ENCODE results near the gene CDSN.

Gene CDSN, protein sequence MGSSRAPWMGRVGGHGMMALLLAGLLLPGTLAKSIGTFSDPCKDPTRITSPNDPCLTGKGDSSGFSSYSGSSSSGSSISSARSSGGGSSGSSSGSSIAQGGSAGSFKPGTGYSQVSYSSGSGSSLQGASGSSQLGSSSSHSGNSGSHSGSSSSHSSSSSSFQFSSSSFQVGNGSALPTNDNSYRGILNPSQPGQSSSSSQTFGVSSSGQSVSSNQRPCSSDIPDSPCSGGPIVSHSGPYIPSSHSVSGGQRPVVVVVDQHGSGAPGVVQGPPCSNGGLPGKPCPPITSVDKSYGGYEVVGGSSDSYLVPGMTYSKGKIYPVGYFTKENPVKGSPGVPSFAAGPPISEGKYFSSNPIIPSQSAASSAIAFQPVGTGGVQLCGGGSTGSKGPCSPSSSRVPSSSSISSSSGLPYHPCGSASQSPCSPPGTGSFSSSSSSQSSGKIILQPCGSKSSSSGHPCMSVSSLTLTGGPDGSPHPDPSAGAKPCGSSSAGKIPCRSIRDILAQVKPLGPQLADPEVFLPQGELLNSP

GRCh38 chr6:31120151-31120915, at the start of gene CDSN:
TSS of gene CDSN (minus strand) at chr6:31120446. CDS start at chr6:31120419, 27 bp downstream.
- no peaks in the 10 kb centered on the region for H3K27me3 ChIP-seq (ENCODE audit: low read depth, low read length)
- TF ChIP-seq EZH2phosphoT487 (IDR thresholded peaks at IDR 0.05; ENCODE audit: low read depth) (no peak), CTCF (IDR thresholded peaks at IDR 0.05; ENCODE audit: low read depth, low read length) (no peak)
- no peaks in the 10 kb centered on the region for H3K36me3 ChIP-seq (replicated peaks; ENCODE audit: low read depth, low read length)
- no peak within 1 kb of the TSS for H2AFZ ChIP-seq (ENCODE audit: low read depth, low read length)
- no peaks in the 10 kb centered on the region for H4K20me1 ChIP-seq (ENCODE audit: insufficient read depth, low read length)
- H3K4me2 ChIP-seq (ENCODE audit: low read length) = no peak within 1 kb of the TSS
- H3K9ac ChIP-seq (ENCODE audit: low read length) = no peak within 1 kb of the TSS
- no peak within 1 kb of the TSS for H3K4me3 ChIP-seq (ENCODE audit: low read length)
- peaks cover 7% of the 10 kb centered on the region for H3K4me1 ChIP-seq (ENCODE audit: low read length)
- H3K27ac ChIP-seq (ENCODE audit: low read length) = no peak within 1 kb of the TSS
- H3K79me2 ChIP-seq (ENCODE audit: low read length) = no peaks in the 10 kb centered on the region
- no peaks in the 10 kb centered on the region for H3K9me3 ChIP-seq (ENCODE audit: insufficient read depth, low read length)

- Histone ChIP-seq H3K79me2 (ENCODE audit: low read length) (peaks cover 64% of the 10 kb centered on the region), H3K4me3 (ENCODE audit: low read length) (no peak overlapping the region), H3K36me3 (replicated peaks; ENCODE audit: low read depth, low read length) (peaks cover 4% of the 10 kb centered on the region), H3K27ac (ENCODE audit: low read length) (no peak overlapping the region; the same call in 1 of the 2 replicates), H3K4me1 (ENCODE audit: low read length) (peaks cover 38% of the 10 kb centered on the region), H3K9ac (ENCODE audit: low read length) (no peak overlapping the region), H3K27me3 (ENCODE audit: low read depth, low read length) (no peaks in the 10 kb centered on the region), H4K20me1 (ENCODE audit: insufficient read depth, low read length) (no peaks in the 10 kb centered on the region), H3K9me3 (ENCODE audit: insufficient read depth, low read length) (no peaks in the 10 kb centered on the region), H3K4me2 (ENCODE audit: low read length) (no peak overlapping the region), H2AFZ (ENCODE audit: low read depth, low read length) (no peak overlapping the region)
- TF ChIP-seq CTCF (IDR thresholded peaks at IDR 0.05; ENCODE audit: low read depth, low read length) = no peak
- TF ChIP-seq EZH2phosphoT487 (IDR thresholded peaks at IDR 0.05; ENCODE audit: low read depth) = no peak
Measured at GRCh38 chr6:31169123-31169857, 49.0 kb upstream of the CDSN start.

DNA sequence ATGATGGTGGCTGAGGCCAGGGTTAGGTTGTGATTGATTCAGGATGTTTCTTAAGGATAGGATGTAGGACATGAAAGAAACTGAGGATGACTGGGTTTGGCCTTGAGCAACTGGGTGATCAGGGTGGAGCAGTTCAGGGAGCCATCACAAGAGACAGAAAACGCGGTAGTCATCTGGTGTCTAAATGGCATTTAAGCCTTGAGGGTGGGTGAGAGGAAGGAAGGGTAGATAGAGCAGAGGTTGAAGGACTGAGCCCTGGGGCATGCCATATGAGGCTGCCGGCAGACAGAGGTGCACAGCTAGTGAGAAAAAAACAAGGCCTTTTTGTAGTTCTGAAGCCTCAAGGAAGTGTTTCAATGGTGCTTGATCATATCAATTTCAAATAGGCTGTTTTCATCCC, 48.4 kb upstream of the CDSN start:
- Histone ChIP-seq H2AFZ (ENCODE audit: low read depth, low read length) (no peak overlapping the region), H3K9me3 (ENCODE audit: insufficient read depth, low read length) (no peaks in the 10 kb centered on the region), H3K9ac (ENCODE audit: low read length) (no peak overlapping the region), H3K79me2 (ENCODE audit: low read length) (peaks cover 64% of the 10 kb centered on the region), H3K36me3 (replicated peaks; ENCODE audit: low read depth, low read length) (peaks cover 4% of the 10 kb centered on the region), H3K4me2 (ENCODE audit: low read length) (no peak overlapping the region), H3K27me3 (ENCODE audit: low read depth, low read length) (no peaks in the 10 kb centered on the region), H4K20me1 (ENCODE audit: insufficient read depth, low read length) (no peaks in the 10 kb centered on the region), H3K4me1 (ENCODE audit: low read length) (peaks cover 45% of the 10 kb centered on the region), H3K4me3 (ENCODE audit: low read length) (no peak overlapping the region), H3K27ac (ENCODE audit: low read length) (no peak overlapping the region)
- TF ChIP-seq CTCF (IDR thresholded peaks at IDR 0.05; ENCODE audit: low read depth, low read length) = no peak
- no peak for TF ChIP-seq EZH2phosphoT487 (IDR thresholded peaks at IDR 0.05; ENCODE audit: low read depth)

Measured in OCI-LY3 (cell line).